A549 treated with RU486 at 1 μM for 4 hours (cell line): ENCODE results near the gene MOSPD3. TPM values are rescaled to one million over a fixed set of nuclear protein-coding genes. Genes with fewer than 3 reads are reported as not detected.

Experiments
- total RNA-seq: library from RNA; stranded (reverse); fragments of 200-300 nt; extraction: Qiagen RNA extraction; gene quantifications from 5 replicates; pipeline ENCODE4 v1.2.3, GENCODE V29; 2022; ENCODE audit warnings: low read depth

The MOSPD3 gene
- 14.6 to 22.8 TPM (median 18.4 TPM) in 5 replicates for total RNA-seq

DNA sequence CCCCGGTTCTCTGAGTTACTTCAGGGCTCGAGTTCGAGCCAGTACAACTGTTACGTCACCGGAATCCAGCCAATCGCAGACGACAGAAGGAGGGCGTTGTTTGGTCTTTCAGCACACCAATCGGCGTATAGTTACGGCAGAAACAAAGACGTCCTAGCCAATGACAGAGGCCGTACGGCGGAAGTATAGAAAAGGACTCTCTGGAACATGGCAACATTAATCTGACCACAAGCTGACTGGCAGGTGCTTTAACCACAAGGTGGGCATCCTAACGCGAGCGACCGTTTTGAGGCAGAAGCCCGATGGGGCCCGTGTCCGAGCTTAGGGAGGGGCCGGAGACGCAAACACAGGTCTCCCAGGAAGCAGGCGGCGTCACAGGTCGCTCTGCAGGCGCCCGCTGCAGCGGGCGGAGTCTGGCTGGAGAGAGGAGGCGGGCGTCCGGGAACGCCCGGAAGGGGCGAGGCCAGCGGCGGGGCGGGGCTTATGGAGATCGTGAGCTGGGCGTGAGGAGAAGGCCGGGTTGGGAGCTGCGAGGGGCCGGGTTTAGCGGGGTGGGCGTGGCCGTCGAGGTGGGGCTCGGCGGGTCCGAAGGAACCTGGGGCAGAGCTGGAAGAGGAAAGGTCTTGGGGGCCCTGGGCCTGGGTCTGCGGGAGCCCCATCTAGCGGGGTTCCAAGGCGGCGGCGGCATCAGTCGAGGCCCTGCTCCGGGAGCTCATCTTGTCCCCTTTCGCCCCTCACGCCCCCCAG, at the start of gene MOSPD3:
TSS of gene MOSPD3 (plus strand) at position 558 of the 747 bp plus-strand sequence. CDS start 252 bp downstream, outside the sequence.

GRCh38 chr7:100573691-100574361, 38.5 kb upstream of the MOSPD3 start, which contains the start of gene SAP25:
TSS of gene SAP25 (minus strand) at chr7:100573900. CDS start at chr7:100573742, 158 bp downstream.

GRCh38 chr7:100585511-100586265, 26.7 kb upstream of the MOSPD3 start, which contains the start of gene LRCH4:
TSS of gene LRCH4 (minus strand) at chr7:100586129. CDS start at chr7:100586100, 29 bp downstream.

DNA sequence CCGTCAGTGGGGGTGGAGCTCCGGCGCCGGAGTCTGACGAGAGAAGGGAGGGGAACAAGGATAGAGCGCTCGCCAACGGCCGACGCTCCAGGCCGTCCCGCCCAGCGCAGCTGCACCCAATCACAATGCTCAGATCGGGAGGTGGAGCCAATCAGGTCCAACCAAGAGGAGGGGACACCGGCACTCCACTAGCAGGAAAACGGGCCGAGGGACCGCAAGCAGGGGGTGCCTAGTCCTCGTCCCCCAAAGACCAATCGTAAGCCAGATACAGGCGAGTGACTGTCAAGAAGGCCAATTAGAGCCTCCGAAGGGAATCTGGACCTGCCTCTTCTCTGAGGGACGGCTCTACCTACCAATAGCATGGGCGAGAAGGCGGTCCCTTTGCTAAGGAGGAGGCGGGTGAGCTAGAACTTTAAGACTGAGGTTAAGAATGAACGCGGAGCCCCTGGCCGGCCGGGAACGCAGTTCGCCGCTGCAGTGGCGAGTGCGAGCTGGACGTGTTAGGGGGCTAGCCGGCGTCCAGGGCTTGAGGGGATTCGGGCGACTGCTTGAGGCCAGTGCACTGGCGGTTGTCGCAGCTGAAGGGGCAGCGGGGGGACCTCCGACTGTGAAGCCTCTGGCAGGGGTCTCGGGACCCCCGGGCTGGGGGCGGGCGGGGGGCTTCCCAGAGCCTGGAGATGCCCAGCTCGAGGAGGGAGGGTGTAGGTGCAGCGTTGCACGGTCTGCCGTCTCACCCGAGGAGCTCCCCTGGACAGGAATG, 25.9 kb upstream of the MOSPD3 start, which contains the start of gene FBXO24:
TSS of gene FBXO24 (plus strand) at position 63 of the 760 bp plus-strand sequence. CDS start at position 361, 298 bp downstream.

DNA sequence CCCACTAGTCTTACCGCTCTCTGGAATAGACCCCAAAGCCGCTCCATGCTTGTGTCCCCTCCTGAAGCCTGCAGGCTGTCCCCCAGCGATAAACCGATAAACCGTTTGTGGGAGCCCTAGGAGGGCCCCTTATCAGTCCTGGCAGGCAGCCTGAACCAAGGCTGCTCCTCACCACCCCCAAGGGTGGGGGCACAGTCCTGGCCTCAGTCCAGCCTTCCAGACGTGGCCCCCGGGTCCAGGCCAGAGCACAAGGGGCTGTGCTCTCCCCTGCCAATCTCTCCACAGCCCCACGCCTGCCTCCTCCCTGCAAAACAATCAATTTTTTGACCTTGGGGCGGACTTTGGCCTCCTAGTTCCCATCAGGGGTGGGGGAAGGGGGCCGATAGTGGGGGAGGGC, 29.1 kb downstream of the MOSPD3 start, which contains the start of gene TFR2:
TSS of gene TFR2 (minus strand) at position 90 of the 397 bp plus-strand sequence. CDS start at position 47, 43 bp downstream.

GRCh38 chr7:100655908-100656674, 43.8 kb downstream of the MOSPD3 start, which contains the start of gene ACTL6B:
TSS of gene ACTL6B (minus strand) at chr7:100656448. CDS start at chr7:100656354, 94 bp downstream.

Other genes starting within 250 kb of the MOSPD3 start
- gene PILRA, start 239.1 kb upstream of the MOSPD3 start, total RNA-seq = 3.3 to 6.0 TPM (median 5.8 TPM) in 5 replicates
- gene ZCWPW1, start 183.8 kb upstream of the MOSPD3 start, total RNA-seq = 0.85 to 2.2 TPM (median 1.3 TPM) in 5 replicates
- gene MEPCE, start 182.7 kb upstream of the MOSPD3 start, total RNA-seq = 37.3 to 48.6 TPM (median 43.9 TPM) in 5 replicates
- 34.7 to 61.6 TPM (median 57.5 TPM) in 5 replicates for gene PPP1R35, start 176.0 kb upstream of the MOSPD3 start, total RNA-seq
- gene SPACDR, start 148.3 kb upstream of the MOSPD3 start, total RNA-seq = 0.21 to 0.98 TPM (median 0.66 TPM) in 5 replicates
- gene TSC22D4, start 133.3 kb upstream of the MOSPD3 start, total RNA-seq = 27.2 to 39.5 TPM (median 29.3 TPM) in 5 replicates
- 0.64 to 1.6 TPM (median 1.2 TPM) in 5 replicates for gene NYAP1, start 128.6 kb upstream of the MOSPD3 start, total RNA-seq
- 9.7 to 15.0 TPM (median 14.0 TPM) in 5 replicates for gene AGFG2, start 73.3 kb upstream of the MOSPD3 start, total RNA-seq
- gene SAP25, start 38.6 kb upstream of the MOSPD3 start, total RNA-seq = 0.42 to 0.76 TPM (median 0.55 TPM) in 3 of 5 replicates, not detected in the others
- 8.9 to 16.3 TPM (median 13.9 TPM) in 5 replicates for gene LRCH4, start 26.4 kb upstream of the MOSPD3 start, total RNA-seq
- 0.21 to 0.27 TPM (median 0.27 TPM) in 3 of 5 replicates, not detected in the others for gene FBXO24, start 26.2 kb upstream of the MOSPD3 start, total RNA-seq
- 6.7 to 10.7 TPM (median 9.0 TPM) in 5 replicates for gene PCOLCE, start 10.2 kb upstream of the MOSPD3 start, total RNA-seq
- 2.0 to 3.3 TPM (median 3.0 TPM) in 5 replicates for gene TFR2, start 29.0 kb downstream of the MOSPD3 start, total RNA-seq
- gene ACTL6B, start 43.9 kb downstream of the MOSPD3 start, total RNA-seq = not detected in 5 replicates
- gene GNB2, start 61.2 kb downstream of the MOSPD3 start, total RNA-seq = 163 to 268 TPM (median 240 TPM) in 5 replicates
- 13.1 to 21.3 TPM (median 18.9 TPM) in 5 replicates for gene GIGYF1, start 81.7 kb downstream of the MOSPD3 start, total RNA-seq
- 77.8 to 102 TPM (median 101 TPM) in 5 replicates for gene POP7, start 93.6 kb downstream of the MOSPD3 start, total RNA-seq
- gene EPO, start 107.9 kb downstream of the MOSPD3 start, total RNA-seq = 0.07 to 0.23 TPM in 2 of 5 replicates, not detected in the others
- not detected in 5 replicates for gene ZAN, start 121.1 kb downstream of the MOSPD3 start, total RNA-seq
- gene EPHB4, start 215.0 kb downstream of the MOSPD3 start, total RNA-seq = 36.4 to 45.6 TPM (median 43.7 TPM) in 5 replicates
- gene SLC12A9, start 240.2 kb downstream of the MOSPD3 start, total RNA-seq = 11.0 to 15.9 TPM (median 13.4 TPM) in 5 replicates